NT2/D1 (cell line): Measurements from ENCODE around the gene ZDHHC15.

Experiments used
- SUZ12 ChIP-seq: IDR thresholded peaks from 2 replicates; pipeline ENCODE4 v1.6.1; 2011; ENCODE audit not compliant: insufficient read length, insufficient read depth; ENCODE audit errors: extremely low read depth
- YY1 ChIP-seq: IDR thresholded peaks from 2 replicates; pipeline ENCODE4 v1.6.1; 2011; ENCODE audit not compliant: insufficient read length, insufficient read depth
- ZNF274 ChIP-seq: IDR thresholded peaks from 2 replicates; pipeline ENCODE4 v1.6.1; 2011; ENCODE audit warnings: mild to moderate bottlenecking, low read depth, low read length

DNA sequence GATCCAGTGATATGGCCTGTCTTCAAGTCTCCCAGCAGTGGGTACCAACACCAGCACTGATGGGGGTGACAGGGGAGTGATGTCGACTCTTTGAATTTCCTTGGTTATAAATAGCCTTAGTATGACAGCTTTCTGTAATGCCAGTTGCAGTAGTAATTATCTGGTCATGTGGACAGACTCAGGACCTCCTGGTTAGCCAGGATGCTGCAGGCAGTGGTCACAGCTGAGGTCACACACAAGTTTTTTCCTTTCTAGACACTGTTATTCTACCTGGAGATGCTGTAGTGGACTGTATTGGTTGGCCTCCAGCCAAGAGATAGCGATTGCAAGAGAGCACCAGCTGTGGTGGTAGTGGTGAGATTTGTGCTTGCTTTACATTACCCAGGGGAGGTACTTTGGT, 185.3 kb downstream of the ZDHHC15 start:
- TF ChIP-seq SUZ12, result no peak
- no peak for TF ChIP-seq YY1
- TF ChIP-seq ZNF274, result no peak
